GM12878 (cell line): ENCODE data around the gene GARNL3. TPM values are rescaled to one million over a fixed set of nuclear protein-coding genes. Genes with fewer than 3 reads are reported as not detected.

Experiments
- ASH2L ChIP-seq: fragments of 300-600, 200-600 bp; sonication (generic); IDR thresholded peaks from 2 replicates; pipeline ENCODE4 v1.6.1; 2017; ENCODE audit warnings: low read depth, mild to moderate bottlenecking, borderline replicate concordance
- ATF7 ChIP-seq: fragments of 450-650 bp; IDR thresholded peaks from 2 replicates; pipeline ENCODE4 v1.6.1; 2016; ENCODE audit warnings: low read depth, mild to moderate bottlenecking
- CEBPB ChIP-seq, 2 experiments: fragments of 150-350 bp in 1 of 2; IDR thresholded peaks; 2 replicates each; pipeline ENCODE4 v1.6.1; 2012 to 2014; ENCODE audit warnings: low read depth in 2 of 2, low read length in 2 of 2, borderline replicate concordance in 1 of 2, inconsistent platforms in 1 of 2
- CHD2 ChIP-seq: IDR thresholded peaks from 2 replicates; pipeline ENCODE4 v1.6.1; 2011; ENCODE audit warnings: low read depth, low read length, improper control_type of control experiment, borderline replicate concordance
- FOS ChIP-seq: IDR thresholded peaks from 3 replicates; pipeline ENCODE4 v1.6.1; 2011; ENCODE audit warnings: borderline replicate concordance; ENCODE audit not compliant: insufficient read length; ENCODE audit errors: extremely low read depth
- FOXM1 ChIP-seq: IDR thresholded peaks from 2 replicates; pipeline ENCODE4 v1.6.1; 2012; ENCODE audit warnings: low read depth, mild to moderate bottlenecking, inconsistent platforms, low read length, moderate library complexity
- GABPA ChIP-seq: IDR thresholded peaks from 2 replicates; pipeline ENCODE4 v1.6.1; 2014; ENCODE audit warnings: antibody characterized with exemption, low read depth, mild to moderate bottlenecking, inconsistent platforms
- IRF4 ChIP-seq: IDR thresholded peaks from 2 replicates; pipeline ENCODE4 v1.6.1; 2011; ENCODE audit warnings: low read depth, low read length
- LARP7 ChIP-seq: fragments of 450-650 bp; IDR thresholded peaks from 2 replicates; pipeline ENCODE4 v1.6.1; 2017; ENCODE audit warnings: mild to moderate bottlenecking
- MTA3 ChIP-seq: IDR thresholded peaks from 2 replicates; pipeline ENCODE4 v1.6.1; 2012; ENCODE audit warnings: low read length, inconsistent platforms, borderline replicate concordance
- MXI1 ChIP-seq: fragments of 150-350 bp; IDR thresholded peaks from 2 replicates; pipeline ENCODE4 v1.6.1; 2011; ENCODE audit warnings: low read depth, mild to moderate bottlenecking, inconsistent platforms, low read length, improper control_type of control experiment
- NBN ChIP-seq: fragments of 450-650 bp; IDR thresholded peaks from 2 replicates; pipeline ENCODE4 v1.6.1; 2016
- NRF1 ChIP-seq: conservative IDR thresholded peaks from 2 replicates; pipeline ENCODE4 v1.6.1; 2011; ENCODE audit warnings: mild to moderate bottlenecking, low read depth, low read length, improper control_type of control experiment
- POLR2A ChIP-seq: IDR thresholded peaks from 2 replicates; pipeline ENCODE4 v1.6.1; 2011; ENCODE audit warnings: low read depth, mild to moderate bottlenecking, low read length
- POLR2AphosphoS5 ChIP-seq: IDR thresholded peaks from 2 replicates; pipeline ENCODE4 v1.6.1; 2011; ENCODE audit warnings: mild to moderate bottlenecking, low read length, inconsistent platforms
- RAD51 ChIP-seq: fragments of 450-650 bp; IDR thresholded peaks from 2 replicates; pipeline ENCODE4 v1.6.1; 2016; ENCODE audit warnings: moderate library complexity, mild to moderate bottlenecking, inconsistent platforms
- RBBP5 ChIP-seq: fragments of 200-600 bp; sonication (generic); conservative IDR thresholded peaks from 2 replicates; pipeline ENCODE4 v1.6.1; 2016
- RUNX3 ChIP-seq: IDR thresholded peaks from 2 replicates; pipeline ENCODE4 v1.6.1; 2012; ENCODE audit warnings: low read length, inconsistent platforms
- SMC3 ChIP-seq: IDR thresholded peaks from 2 replicates; pipeline ENCODE4 v1.6.1; 2011; ENCODE audit warnings: low read length, improper control_type of control experiment, borderline replicate concordance
- SPI1 ChIP-seq: IDR thresholded peaks from 2 replicates; pipeline ENCODE4 v1.6.1; 2011; ENCODE audit warnings: low read depth, mild to moderate bottlenecking, low read length, moderate library complexity, borderline replicate concordance; ENCODE audit not compliant: insufficient read depth
- TCF3 ChIP-seq: IDR thresholded peaks from 2 replicates; pipeline ENCODE4 v1.6.1; 2012; ENCODE audit warnings: low read depth, mild to moderate bottlenecking, low read length, borderline replicate concordance; ENCODE audit not compliant: insufficient read depth
- USF2 ChIP-seq: IDR thresholded peaks from 2 replicates; pipeline ENCODE4 v1.6.1; 2011; ENCODE audit warnings: low read depth, low read length, improper control_type of control experiment, borderline replicate concordance
- WRNIP1 ChIP-seq: IDR thresholded peaks from 2 replicates; pipeline ENCODE4 v1.6.1; 2011; ENCODE audit warnings: low read depth, low read length, improper control_type of control experiment, borderline replicate concordance
- YY1 ChIP-seq: IDR thresholded peaks from 2 replicates; pipeline ENCODE4 v1.6.1; 2011; ENCODE audit warnings: low read depth, mild to moderate bottlenecking, low read length
- ZNF217 ChIP-seq: fragments of 450-650 bp; IDR thresholded peaks from 2 replicates; pipeline ENCODE4 v1.6.1; 2017; ENCODE audit warnings: antibody characterized with exemption, mild to moderate bottlenecking
- ZNF384 ChIP-seq: IDR thresholded peaks from 2 replicates; pipeline ENCODE4 v1.6.1; 2012; ENCODE audit warnings: low read depth, mild to moderate bottlenecking, low read length, improper control_type of control experiment, borderline replicate concordance
- polyA plus RNA-seq, 11 experiments: library from polyadenylated mRNA; depleted of rRNA in 4 of 11; unstranded in 6 of 11; stranded (reverse) in 5 of 11; fragments of >200 nt; fragmentation: Nextera tagmentation in 4 of 11; fragmentation: Illumina TruSeq in 1 of 11; extraction: Ambion mirVana in 4 of 11; extraction: Trizol in 1 of 11; gene quantifications; 1 replicate in 1 of 11; 2 replicates in 10 of 11; pipeline versions ENCODE4 v1.2.1 to v1.2.3, GENCODE V29; 2011 to 2016; ENCODE audit warnings: inconsistent platforms in 2 of 11, missing spikeins in 2 of 11, low read depth in 1 of 11
- total RNA-seq, 4 experiments: library from RNA; depleted of rRNA in 3 of 4; stranded (reverse); fragments of >200 nt in 3 of 4; fragmentation: Illumina TruSeq in 1 of 4; extraction: Trizol in 1 of 4; gene quantifications; 2 replicates each; pipeline versions ENCODE4 v1.2.1 to v1.2.3, GENCODE V29; 2013 to 2021
- TF ChIP-seq, protein P1 (sequence below): fragments of 450-650 bp; IDR thresholded peaks from 2 replicates; pipeline ENCODE4 v1.6.1; 2017; ENCODE audit warnings: mild to moderate bottlenecking, moderate library complexity

The GARNL3 gene
- total and polyA plus RNA-seq, 10 of the 15 experiments (the other 5 are each of a cell fraction or from before 2014, with no cell fraction given) = 0.89 to 13.2 (median 6.3) TPM

- TF ChIP-seq NRF1 (no peak; the same call in 1 of the 2 replicates), SMC3 (no peak), ATF7 (no peak), RAD51 (peak; percentile 90), RBBP5 (no peak), GABPA (no peak), WRNIP1 (no peak), YY1 (no peak), SPI1 (0 out of 2 replicates have a peak, but pooled peaks have one; percentile 24), MXI1 (peak; percentile 88), TCF3 (0 out of 2 replicates have a peak, but pooled peaks have one; percentile 55), FOS (no peak), MTA3 (no peak), USF2 (peak; percentile 76), ZNF384 (no peak), POLR2AphosphoS5 (peak; percentile 58), NBN (peak; percentile 63; the same call in 1 of the 2 replicates), LARP7 (peak; percentile 71), CEBPB (IDR thresholded peaks at IDR 0.05; ENCODE audit: borderline replicate concordance in 1 of 2, low read depth in 2 of 2, low read length in 2 of 2) (no peak), ASH2L (no peak), POLR2A (peak; percentile 43; the same call in 1 of the 2 replicates), ZNF217 (no peak), RUNX3 (peak; percentile 16; the same call in 1 of the 2 replicates), IRF4 (no peak), FOXM1 (no peak), CHD2 (no peak)
- TF ChIP-seq, protein P1, sequence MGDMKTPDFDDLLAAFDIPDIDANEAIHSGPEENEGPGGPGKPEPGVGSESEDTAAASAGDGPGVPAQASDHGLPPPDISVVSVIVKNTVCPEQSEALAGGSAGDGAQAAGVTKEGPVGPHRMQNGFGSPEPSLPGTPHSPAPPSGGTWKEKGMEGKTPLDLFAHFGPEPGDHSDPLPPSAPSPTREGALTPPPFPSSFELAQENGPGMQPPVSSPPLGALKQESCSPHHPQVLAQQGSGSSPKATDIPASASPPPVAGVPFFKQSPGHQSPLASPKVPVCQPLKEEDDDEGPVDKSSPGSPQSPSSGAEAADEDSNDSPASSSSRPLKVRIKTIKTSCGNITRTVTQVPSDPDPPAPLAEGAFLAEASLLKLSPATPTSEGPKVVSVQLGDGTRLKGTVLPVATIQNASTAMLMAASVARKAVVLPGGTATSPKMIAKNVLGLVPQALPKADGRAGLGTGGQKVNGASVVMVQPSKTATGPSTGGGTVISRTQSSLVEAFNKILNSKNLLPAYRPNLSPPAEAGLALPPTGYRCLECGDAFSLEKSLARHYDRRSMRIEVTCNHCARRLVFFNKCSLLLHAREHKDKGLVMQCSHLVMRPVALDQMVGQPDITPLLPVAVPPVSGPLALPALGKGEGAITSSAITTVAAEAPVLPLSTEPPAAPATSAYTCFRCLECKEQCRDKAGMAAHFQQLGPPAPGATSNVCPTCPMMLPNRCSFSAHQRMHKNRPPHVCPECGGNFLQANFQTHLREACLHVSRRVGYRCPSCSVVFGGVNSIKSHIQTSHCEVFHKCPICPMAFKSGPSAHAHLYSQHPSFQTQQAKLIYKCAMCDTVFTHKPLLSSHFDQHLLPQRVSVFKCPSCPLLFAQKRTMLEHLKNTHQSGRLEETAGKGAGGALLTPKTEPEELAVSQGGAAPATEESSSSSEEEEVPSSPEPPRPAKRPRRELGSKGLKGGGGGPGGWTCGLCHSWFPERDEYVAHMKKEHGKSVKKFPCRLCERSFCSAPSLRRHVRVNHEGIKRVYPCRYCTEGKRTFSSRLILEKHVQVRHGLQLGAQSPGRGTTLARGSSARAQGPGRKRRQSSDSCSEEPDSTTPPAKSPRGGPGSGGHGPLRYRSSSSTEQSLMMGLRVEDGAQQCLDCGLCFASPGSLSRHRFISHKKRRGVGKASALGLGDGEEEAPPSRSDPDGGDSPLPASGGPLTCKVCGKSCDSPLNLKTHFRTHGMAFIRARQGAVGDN = peak; percentile 37
Measured at GRCh38 chr9:127396253-127396807, 131.8 kb downstream of the GARNL3 start (continued).
